Stimulated activated CD4-positive, alpha-beta T cell treated with anti-CD3 and anti-CD28 coated beads, Interleukin-2, amount 100 ng/mL, for 48 hours (primary cell): Measurements from ENCODE around the gene MRE11.
A peak's percentile ranks its signal among the peaks of the same experiment; 100 is the strongest.
"Not testable (repeated sequence)": the region's sequence is repeated elsewhere in the genome, so short reads cannot be mapped to it uniquely, and the experiment has no call there.

Source experiments
- DNase-seq, 2 donors: peaks; one replicate each; pipeline ENCODE4 v3.0.0-alpha.2; 2020

The MRE11 gene

GRCh38 chr11:94493281-94494125, at the start of gene MRE11, which contains the start of gene ANKRD49:
TSS of gene MRE11 (minus strand) at chr11:94493844. CDS start at chr11:94492801, 1,043 bp downstream.
TSS of gene ANKRD49 (plus strand) at chr11:94493984. CDS start at chr11:94496694, 2,710 bp downstream.
- peak; percentile 88 to 92 for DNase-seq

DNA sequence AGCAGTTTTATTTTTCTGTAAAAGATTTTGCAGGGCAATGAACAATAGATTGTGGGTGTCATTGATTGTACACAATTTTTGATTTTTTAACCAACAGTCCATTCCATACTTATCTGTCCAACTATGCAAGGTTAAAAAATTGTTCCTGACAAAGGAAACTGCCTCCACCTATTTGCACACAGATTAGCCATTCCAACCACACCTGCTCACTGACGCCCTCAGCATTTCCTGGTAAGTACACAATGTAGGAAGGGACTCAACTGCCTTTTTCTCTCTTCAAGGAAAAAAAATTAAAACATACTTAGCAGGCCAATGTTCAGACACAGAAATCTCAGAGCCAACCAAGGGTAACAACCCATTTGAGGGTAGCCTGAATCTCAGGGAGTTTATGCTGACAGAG, 45.8 kb upstream of the MRE11 start:
- no peak for DNase-seq

GRCh38 chr11:94537031-94537600, 43.5 kb upstream of the MRE11 start:
- no peak for DNase-seq

DNA sequence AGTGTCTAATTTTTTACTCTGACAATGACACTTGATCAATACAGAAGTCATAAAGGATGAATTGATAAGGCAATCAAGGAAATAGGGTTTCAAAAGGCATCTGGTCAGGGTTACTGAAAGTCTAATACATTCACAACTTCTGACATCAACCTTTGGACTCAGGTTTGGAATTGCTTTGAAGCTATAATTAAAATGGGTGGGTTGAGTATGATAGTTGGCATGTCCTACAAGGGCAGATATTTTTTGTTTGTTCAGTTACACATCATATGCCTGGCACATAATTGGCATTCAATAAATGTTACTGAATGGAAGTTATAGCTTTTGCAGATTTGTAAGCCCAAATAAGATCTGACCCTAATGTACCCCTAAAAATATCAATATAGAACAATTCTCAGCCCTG, 42.7 kb upstream of the MRE11 start:
- DNase-seq: no peak

DNA sequence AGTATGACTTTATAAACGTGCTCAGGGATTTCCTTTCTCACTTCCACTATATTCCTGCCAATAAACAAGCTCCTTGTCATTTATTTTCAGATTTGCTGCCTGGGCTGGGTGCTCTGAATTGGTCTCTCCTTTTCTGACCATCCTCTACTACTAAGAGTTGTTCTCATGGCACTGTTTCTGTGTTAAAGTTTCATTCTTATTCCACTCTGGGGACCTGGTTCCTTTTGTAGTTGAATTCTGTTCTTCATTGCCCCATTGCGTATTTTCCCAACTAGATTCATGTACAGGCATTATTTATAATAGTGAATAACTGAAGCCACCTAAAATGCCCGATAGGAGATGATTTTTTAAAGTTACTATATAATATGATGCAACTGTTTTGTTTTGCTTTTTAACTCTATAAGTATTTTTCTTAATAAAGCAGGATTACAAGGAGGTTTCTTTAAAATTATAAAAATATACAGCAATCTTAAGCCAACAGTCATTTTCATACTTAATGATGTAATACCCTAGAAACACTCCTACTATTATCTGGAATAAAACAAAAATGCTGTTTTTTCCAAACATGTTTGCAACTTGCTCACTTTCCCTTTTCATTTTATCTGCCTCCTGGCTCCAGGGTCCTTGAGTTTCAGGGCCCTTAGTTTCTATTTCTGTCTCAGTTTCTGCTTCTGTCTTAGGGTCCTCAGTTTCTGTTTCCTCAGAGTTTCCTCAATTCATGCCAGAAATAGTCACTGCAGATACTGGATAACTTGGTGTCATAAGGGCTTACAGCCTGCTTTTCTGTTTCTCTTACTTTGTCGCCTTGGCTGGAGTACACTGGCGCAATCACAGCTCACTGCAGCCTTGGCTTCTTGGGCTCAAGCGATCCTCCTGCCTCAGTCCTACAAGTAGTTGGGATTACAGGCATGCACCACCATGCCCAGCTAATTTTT, 40.3 kb upstream of the MRE11 start:
- no peak for DNase-seq

DNA sequence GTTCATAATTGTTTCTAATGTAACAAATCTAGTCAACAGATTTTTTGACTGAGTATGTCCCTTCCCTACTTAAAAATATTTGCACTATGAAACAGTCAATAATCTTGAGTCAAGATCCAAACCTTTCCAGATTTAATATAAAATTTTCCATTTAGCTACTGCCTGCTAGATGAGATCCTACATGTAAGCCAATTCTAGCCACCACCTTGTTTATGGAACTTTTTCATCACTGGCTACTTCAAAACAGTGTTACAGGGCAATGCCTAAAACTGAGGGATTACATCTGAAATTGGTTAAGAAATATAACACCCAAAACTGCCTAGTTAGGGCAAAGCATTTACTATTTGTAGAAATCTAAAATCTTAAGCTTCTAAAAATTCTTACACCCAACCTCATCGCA, 39.6 kb upstream of the MRE11 start:
- DNase-seq: no peak

GRCh38 chr11:94532211-94532610, 38.6 kb upstream of the MRE11 start:
- DNase-seq: no peak

- no peak for DNase-seq
Observed at GRCh38 chr11:94528551-94528950, 34.9 kb upstream of the MRE11 start.

GRCh38 chr11:94526645-94527438, 33.2 kb upstream of the MRE11 start:
- DNase-seq: no peak

- no peak for DNase-seq
Observed at GRCh38 chr11:94525546-94526324, 32.1 kb upstream of the MRE11 start.

- DNase-seq: no peak
Observed at GRCh38 chr11:94524341-94524740, 30.7 kb upstream of the MRE11 start.

- no peak for DNase-seq
Observed at GRCh38 chr11:94521684-94522083, 28.0 kb upstream of the MRE11 start.

DNA sequence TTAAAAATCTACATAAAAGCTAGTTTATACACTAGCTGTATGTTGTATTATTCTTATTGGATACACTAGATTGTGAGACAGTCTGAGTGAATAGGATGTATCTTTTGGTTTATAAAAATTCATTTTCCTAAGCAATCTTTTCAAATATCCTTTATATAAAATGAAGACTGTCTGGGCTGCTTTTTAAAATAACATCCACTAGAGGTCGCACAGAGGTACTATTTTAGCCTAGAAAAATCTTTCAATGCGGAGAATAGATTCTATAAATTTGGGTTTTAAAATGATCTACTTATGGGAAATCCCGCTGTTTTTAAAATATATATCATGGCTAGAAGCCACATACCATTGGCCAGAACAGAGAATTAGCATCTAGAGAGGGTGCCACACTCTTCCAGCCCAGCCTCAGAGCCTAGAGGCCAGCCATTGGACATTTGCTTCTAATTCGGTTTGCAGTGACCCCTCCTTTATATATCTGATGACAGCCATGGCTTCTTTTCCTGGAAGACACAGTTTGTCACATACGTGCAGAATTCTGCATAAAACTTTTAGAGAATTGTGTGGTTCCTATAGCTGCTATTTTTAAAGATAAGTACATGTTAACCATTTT, 25.9 kb upstream of the MRE11 start:
- no peak for DNase-seq

GRCh38 chr11:94518300-94518699, 24.7 kb upstream of the MRE11 start:
- DNase-seq: no peak

- no peak for DNase-seq
Observed at GRCh38 chr11:94516725-94517124, 23.1 kb upstream of the MRE11 start.

- DNase-seq: no peak
Observed at GRCh38 chr11:94515398-94515797, 21.8 kb upstream of the MRE11 start.

GRCh38 chr11:94513091-94513490, 19.4 kb upstream of the MRE11 start:
- no peak for DNase-seq

DNA sequence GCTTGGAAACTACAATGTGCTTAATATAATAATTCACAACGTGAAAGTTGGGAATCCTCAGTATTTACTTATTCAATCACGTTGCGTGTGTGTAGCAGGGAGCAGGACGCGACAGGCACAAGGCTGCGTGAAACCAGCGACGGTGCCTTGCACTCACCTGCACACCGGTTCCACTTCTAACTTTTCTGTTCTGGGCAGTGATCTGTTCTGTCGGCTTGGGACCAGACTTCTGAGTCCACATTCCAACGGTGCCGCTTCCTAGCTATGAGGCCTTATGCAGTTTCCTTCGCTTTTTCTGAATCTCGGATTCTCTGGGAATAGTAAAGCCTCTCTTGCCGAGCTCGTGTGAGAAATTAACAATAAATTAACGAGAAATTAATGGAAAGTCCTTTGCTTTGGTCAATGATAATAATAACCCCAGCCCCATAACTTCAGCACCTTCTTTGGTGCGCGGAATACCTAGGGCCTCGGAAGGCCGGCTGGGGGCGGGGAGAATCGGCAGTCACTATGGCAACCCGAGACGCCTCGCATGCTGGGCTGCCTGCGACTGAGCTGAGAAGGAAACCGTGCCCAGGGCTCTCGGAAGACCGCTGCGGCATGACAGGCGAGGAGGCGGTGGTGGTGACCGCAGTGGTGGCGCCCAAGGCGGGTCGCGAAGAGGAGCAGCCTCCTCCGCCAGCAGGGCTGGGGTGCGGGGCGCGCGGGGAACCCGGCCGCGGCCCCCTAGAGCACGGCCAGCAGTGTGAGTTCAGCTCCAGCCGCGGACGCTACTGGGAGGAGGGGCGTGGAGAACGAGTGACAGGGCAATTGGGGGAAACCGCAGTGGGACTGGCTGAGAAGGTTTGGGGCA, 18.5 kb upstream of the MRE11 start, which contains the start of gene C11orf97:
TSS of gene C11orf97 (plus strand) at position 530 of the 850 bp plus-strand sequence. CDS start at position 598, 68 bp downstream.
- peak; percentile 37 to 42 for DNase-seq

GRCh38 chr11:94507485-94507884, 13.8 kb upstream of the MRE11 start:
- DNase-seq: no peak

DNA sequence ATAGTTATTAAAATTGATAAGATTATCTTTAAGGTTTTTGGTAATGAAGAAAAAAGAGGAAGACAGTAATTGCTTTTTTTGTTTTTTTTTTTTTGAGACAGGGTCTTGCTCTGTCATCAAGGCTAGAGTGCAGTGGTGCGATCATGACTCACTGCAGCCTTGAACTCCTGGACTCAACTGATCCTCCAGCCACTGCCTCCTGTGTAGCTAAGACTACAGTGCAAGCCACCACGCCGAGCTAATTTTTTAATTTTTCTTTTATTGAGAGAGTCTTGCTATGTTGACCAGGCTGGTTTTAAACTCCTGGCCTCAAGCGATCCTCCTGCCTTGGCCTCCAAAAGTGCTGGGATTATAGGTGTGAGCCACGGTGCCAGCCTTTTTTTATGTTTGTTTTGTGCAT, 12.9 kb upstream of the MRE11 start:
- not testable (repeated sequence) for DNase-seq
